ENCODE data around the gene VANGL2. TPM values are rescaled to one million over a fixed set of nuclear protein-coding genes. Genes with fewer than 3 reads are reported as not detected.

VANGL2 gene
- total RNA-seq, 2 experiments from 2014 or later: not detected

GRCh38 chr1:160402001-160402795 lies 1.8 kb downstream of the VANGL2 start:
- Mint-ChIP-seq H3K27me3 (peaks cover 42% of the 10 kb centered on the region), H3K36me3 (no peaks in the 10 kb centered on the region), H3K9me3 (ENCODE audit: low read depth) (no peaks in the 10 kb centered on the region), H3K27ac (no peak overlapping the region), H3K4me1 (peaks cover 2% of the 10 kb centered on the region), H3K4me3 (no peak overlapping the region)
- peak; percentile 32 for DNase-seq
- no peak for ATAC-seq
- CTCF ChIA-PET: interaction anchor here (0.6 kb wide), 1 partner anchor 11 kb away, joined by 3 read pairs; no protein-coding TSS in a partner anchor

- Mint-ChIP-seq H3K36me3 (no peaks in the 10 kb centered on the region), H3K4me3 (no peak overlapping the region), H3K27ac (no peak overlapping the region), H3K9me3 (ENCODE audit: low read depth) (no peaks in the 10 kb centered on the region), H3K4me1 (peaks cover 2% of the 10 kb centered on the region), H3K27me3 (peaks cover 42% of the 10 kb centered on the region)
- DNase-seq (peak; percentile 30), ATAC-seq (no peak)
- CTCF ChIA-PET: no interaction called here
These were observed 2.9 kb downstream of the VANGL2 start for GRCh38 chr1:160403244-160403643.

GRCh38 chr1:160404094-160404493 lies 3.7 kb downstream of the VANGL2 start:
- peaks cover 2% of the 10 kb centered on the region for H3K4me1 Mint-ChIP-seq
- CTCF ChIA-PET: no interaction called here
- peaks cover 36% of the 10 kb centered on the region for H3K27me3 Mint-ChIP-seq
- ATAC-seq: no peak
- H3K36me3 Mint-ChIP-seq: no peaks in the 10 kb centered on the region
- DNase-seq: peak; percentile 31
- H3K27ac Mint-ChIP-seq: no peak overlapping the region
- no peak overlapping the region for H3K4me3 Mint-ChIP-seq
- H3K9me3 Mint-ChIP-seq (ENCODE audit: low read depth): no peaks in the 10 kb centered on the region

- H3K27ac Mint-ChIP-seq: no peak overlapping the region
These were observed 5.0 kb downstream of the VANGL2 start for GRCh38 chr1:160405331-160405877.

GRCh38 chr1:160406131-160406968 lies 6.0 kb downstream of the VANGL2 start:
- no peaks in the 10 kb centered on the region for H3K9me3 Mint-ChIP-seq (ENCODE audit: low read depth)
- peak; percentile 26 for DNase-seq

More at GRCh38 chr1:160405331-160405877, 5.0 kb downstream of the VANGL2 start:
- no peak for ATAC-seq
- Mint-ChIP-seq H3K36me3 (no peaks in the 10 kb centered on the region), H3K4me1 (peaks cover 2% of the 10 kb centered on the region), H3K27me3 (peaks cover 30% of the 10 kb centered on the region), H3K4me3 (no peak overlapping the region), H3K9me3 (ENCODE audit: low read depth) (no peaks in the 10 kb centered on the region)
- peak; percentile 32 for DNase-seq
- CTCF ChIA-PET: interaction anchor here (1.5 kb wide), 1 partner anchor 11 kb away, joined by 3 read pairs; no protein-coding TSS in a partner anchor

GRCh38 chr1:160407839-160408801 lies 7.8 kb downstream of the VANGL2 start:
- CTCF ChIA-PET: interaction anchor here (0.6 to 1.5 kb wide), 4 partner anchors 190 to 268 kb away, joined by 3 read pairs; no protein-coding TSS in a partner anchor
- H3K27me3 Mint-ChIP-seq: peaks cover 8% of the 10 kb centered on the region
- H3K9me3 Mint-ChIP-seq (ENCODE audit: low read depth): no peaks in the 10 kb centered on the region
- no peaks in the 10 kb centered on the region for H3K36me3 Mint-ChIP-seq
- H3K4me1 Mint-ChIP-seq: no peaks in the 10 kb centered on the region
- no peak overlapping the region for H3K4me3 Mint-ChIP-seq
- H3K27ac Mint-ChIP-seq: no peak overlapping the region
- DNase-seq (no peak), ATAC-seq (no peak)

More at GRCh38 chr1:160406131-160406968, 6.0 kb downstream of the VANGL2 start:
- H3K27me3 Mint-ChIP-seq: peaks cover 26% of the 10 kb centered on the region
- H3K4me3 Mint-ChIP-seq: no peak overlapping the region
- no peak overlapping the region for H3K27ac Mint-ChIP-seq
- H3K4me1 Mint-ChIP-seq: no peaks in the 10 kb centered on the region
- ATAC-seq: no peak
- CTCF ChIA-PET: interaction anchor here (1.5 kb wide), 1 partner anchor 12 kb away, joined by 3 read pairs; no protein-coding TSS in a partner anchor
- no peaks in the 10 kb centered on the region for H3K36me3 Mint-ChIP-seq

GRCh38 chr1:160408864-160409263 lies 8.5 kb downstream of the VANGL2 start:
- Mint-ChIP-seq H3K9me3 (ENCODE audit: low read depth) (no peaks in the 10 kb centered on the region), H3K36me3 (no peaks in the 10 kb centered on the region), H3K4me3 (no peak overlapping the region), H3K27me3 (peaks cover 3% of the 10 kb centered on the region), H3K27ac (no peak overlapping the region), H3K4me1 (no peaks in the 10 kb centered on the region)
- ATAC-seq (no peak), DNase-seq (no peak)
- CTCF ChIA-PET: interaction anchor here (0.6 to 1.5 kb wide), 2 partner anchors 189 to 194 kb away, joined by 3 read pairs; no protein-coding TSS in a partner anchor

GRCh38 chr1:160409486-160409885 lies 9.1 kb downstream of the VANGL2 start:
- Mint-ChIP-seq H3K27me3 (no peaks in the 10 kb centered on the region), H3K4me3 (no peak overlapping the region), H3K36me3 (no peaks in the 10 kb centered on the region), H3K27ac (no peak overlapping the region), H3K9me3 (ENCODE audit: low read depth) (no peaks in the 10 kb centered on the region), H3K4me1 (no peaks in the 10 kb centered on the region)
- DNase-seq (no peak), ATAC-seq (no peak)
- CTCF ChIA-PET: interaction anchor here (0.5 to 1.5 kb wide), 2 partner anchors 33 to 189 kb away, joined by 3 read pairs; no protein-coding TSS in a partner anchor

- ATAC-seq (no peak), DNase-seq (no peak)
- H3K27ac Mint-ChIP-seq: no peak overlapping the region
- H3K36me3 Mint-ChIP-seq: no peaks in the 10 kb centered on the region
- no peaks in the 10 kb centered on the region for H3K4me1 Mint-ChIP-seq
- H3K4me3 Mint-ChIP-seq: no peak overlapping the region
- CTCF ChIA-PET: no interaction called here
- no peaks in the 10 kb centered on the region for H3K9me3 Mint-ChIP-seq (ENCODE audit: low read depth)
- no peaks in the 10 kb centered on the region for H3K27me3 Mint-ChIP-seq
These were observed 10.1 kb downstream of the VANGL2 start for GRCh38 chr1:160410406-160411005.

GRCh38 chr1:160411271-160412027 lies 11.1 kb downstream of the VANGL2 start:
- DNase-seq (no peak), ATAC-seq (no peak)
- H3K36me3 Mint-ChIP-seq: no peaks in the 10 kb centered on the region
- no peaks in the 10 kb centered on the region for H3K4me1 Mint-ChIP-seq
- no peak overlapping the region for H3K4me3 Mint-ChIP-seq
- CTCF ChIA-PET: no interaction called here
- no peak overlapping the region for H3K27ac Mint-ChIP-seq
- H3K27me3 Mint-ChIP-seq: no peaks in the 10 kb centered on the region
- no peaks in the 10 kb centered on the region for H3K9me3 Mint-ChIP-seq (ENCODE audit: low read depth)

GRCh38 chr1:160412028-160412362 lies 11.6 kb downstream of the VANGL2 start:
- ATAC-seq: no peak
- no peaks in the 10 kb centered on the region for H3K4me1 Mint-ChIP-seq
- H3K27ac Mint-ChIP-seq: no peak overlapping the region
- H3K4me3 Mint-ChIP-seq: no peak overlapping the region
- DNase-seq: no peak
- CTCF ChIA-PET: no interaction called here
- H3K9me3 Mint-ChIP-seq (ENCODE audit: low read depth): no peaks in the 10 kb centered on the region
- H3K27me3 Mint-ChIP-seq: no peaks in the 10 kb centered on the region
- no peaks in the 10 kb centered on the region for H3K36me3 Mint-ChIP-seq

- H3K27ac Mint-ChIP-seq: no peak overlapping the region
- no peak overlapping the region for H3K4me3 Mint-ChIP-seq
- ATAC-seq: no peak
- CTCF ChIA-PET: interaction anchor here (0.7 kb wide), 1 partner anchor 12 kb away, joined by 3 read pairs; no protein-coding TSS in a partner anchor
- DNase-seq: no peak
- H3K36me3 Mint-ChIP-seq: no peaks in the 10 kb centered on the region
- no peaks in the 10 kb centered on the region for H3K4me1 Mint-ChIP-seq
- H3K9me3 Mint-ChIP-seq (ENCODE audit: low read depth): no peaks in the 10 kb centered on the region
- H3K27me3 Mint-ChIP-seq: peaks cover 3% of the 10 kb centered on the region
These were observed 13.4 kb downstream of the VANGL2 start for GRCh38 chr1:160413716-160414115.

Data from activated CD8-positive, alpha-beta memory T cell treated with anti-CD3 and anti-CD28 coated beads, Interleukin-2, amount 10 ng/mL, durations not matched to agents 7 days and 5 days (primary cell).